Type B pancreatic cell (in vitro differentiated cells): ENCODE data around the gene CHMP2A. TPM values are rescaled to one million over a fixed set of nuclear protein-coding genes. Genes with fewer than 3 reads are reported as not detected.
A peak's percentile ranks its signal among the peaks of the same experiment; 100 is the strongest.

Experiments used
- DNase-seq: peaks from one replicate; pipeline ENCODE4 v3.0.0; 2021; ENCODE audit warnings: mixed read lengths; ENCODE audit not compliant: unreplicated experiment; ENCODE audit errors: extremely low spot score
- H3K27ac Mint-ChIP-seq: 2 replicates; pipeline ENCODE4 v1.8.0; 2021; ENCODE audit warnings: mild to moderate bottlenecking, mixed read lengths
- H3K27me3 Mint-ChIP-seq: 2 replicates; pipeline ENCODE4 v1.8.0; 2021; ENCODE audit warnings: mixed read lengths
- H3K36me3 Mint-ChIP-seq: 2 replicates; pipeline ENCODE4 v1.8.0; 2021; ENCODE audit warnings: mixed read lengths
- H3K4me1 Mint-ChIP-seq: one replicate; pipeline ENCODE4 v1.8.0; 2021; ENCODE audit warnings: mixed read lengths; ENCODE audit not compliant: unreplicated experiment
- H3K4me3 Mint-ChIP-seq: 2 replicates; pipeline ENCODE4 v1.8.0; 2021; ENCODE audit warnings: mild to moderate bottlenecking, mixed read lengths
- H3K9me3 Mint-ChIP-seq: 2 replicates; pipeline ENCODE4 v1.8.0; 2021; ENCODE audit warnings: mixed read lengths
- total RNA-seq: library from RNA; stranded (reverse); gene quantifications from 2 replicates; pipeline ENCODE4 v1.2.1, GENCODE V29; 2021; ENCODE audit warnings: low replicate concordance
- TF ChIP-seq, protein P1 (sequence below): fragments of 200-600 bp; sonication (generic); conservative IDR thresholded peaks from 2 replicates; pipeline ENCODE4 v1.5.0; 2021; ENCODE audit warnings: antibody characterized with exemption, mild to moderate bottlenecking

CHMP2A gene
- total RNA-seq, 1 donor from 2014 or later, result 86.5 TPM

DNA sequence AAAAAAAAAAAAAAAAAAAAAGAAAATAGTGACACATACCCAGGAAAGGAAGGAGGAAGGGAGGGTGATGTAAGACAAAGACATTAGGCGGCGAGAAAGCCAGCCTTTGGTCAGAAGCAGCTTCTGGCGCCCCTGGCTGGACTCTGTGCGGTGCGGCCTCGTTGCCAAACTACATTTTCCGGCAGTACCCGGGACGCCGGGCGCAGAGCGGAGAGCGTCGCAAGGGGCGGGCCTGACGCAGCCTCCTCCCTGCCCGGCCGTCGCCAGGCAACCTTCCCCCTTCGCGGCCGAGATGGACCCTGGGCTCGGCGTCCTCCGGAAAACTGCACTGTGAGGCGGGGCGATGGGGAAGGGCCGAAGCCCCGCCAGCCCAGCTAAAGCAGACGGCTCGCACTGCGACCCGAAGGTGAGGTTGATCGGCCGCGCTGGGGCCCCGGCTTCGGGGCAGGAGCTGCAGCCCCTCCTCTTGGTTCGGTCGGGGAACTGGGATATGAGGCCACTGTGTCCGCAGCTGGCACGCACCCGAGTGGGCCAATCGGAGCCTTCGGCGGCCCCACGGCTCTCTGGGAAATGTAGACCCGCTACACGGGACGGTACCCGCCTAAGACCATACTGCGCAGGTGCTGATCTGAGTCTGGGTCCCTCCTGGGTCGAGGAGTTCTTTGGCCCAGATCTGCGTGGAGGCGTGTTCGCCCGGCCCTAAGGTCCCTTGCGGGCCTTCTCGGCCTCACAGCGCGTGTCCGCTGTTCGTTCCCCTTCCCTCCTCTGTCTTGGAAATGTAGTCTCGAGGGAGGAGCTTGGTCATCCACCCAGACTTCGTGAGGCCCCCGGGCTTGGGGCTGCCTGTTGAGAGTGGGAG lies 20.5 kb upstream of the CHMP2A start:
- no peaks in the 10 kb centered on the region for H3K9me3 Mint-ChIP-seq
- no peaks in the 10 kb centered on the region for H3K27me3 Mint-ChIP-seq
- DNase-seq, result peak; percentile 89
- H3K4me1 Mint-ChIP-seq, result peaks cover 37% of the 10 kb centered on the region
- TF ChIP-seq, protein P1, sequence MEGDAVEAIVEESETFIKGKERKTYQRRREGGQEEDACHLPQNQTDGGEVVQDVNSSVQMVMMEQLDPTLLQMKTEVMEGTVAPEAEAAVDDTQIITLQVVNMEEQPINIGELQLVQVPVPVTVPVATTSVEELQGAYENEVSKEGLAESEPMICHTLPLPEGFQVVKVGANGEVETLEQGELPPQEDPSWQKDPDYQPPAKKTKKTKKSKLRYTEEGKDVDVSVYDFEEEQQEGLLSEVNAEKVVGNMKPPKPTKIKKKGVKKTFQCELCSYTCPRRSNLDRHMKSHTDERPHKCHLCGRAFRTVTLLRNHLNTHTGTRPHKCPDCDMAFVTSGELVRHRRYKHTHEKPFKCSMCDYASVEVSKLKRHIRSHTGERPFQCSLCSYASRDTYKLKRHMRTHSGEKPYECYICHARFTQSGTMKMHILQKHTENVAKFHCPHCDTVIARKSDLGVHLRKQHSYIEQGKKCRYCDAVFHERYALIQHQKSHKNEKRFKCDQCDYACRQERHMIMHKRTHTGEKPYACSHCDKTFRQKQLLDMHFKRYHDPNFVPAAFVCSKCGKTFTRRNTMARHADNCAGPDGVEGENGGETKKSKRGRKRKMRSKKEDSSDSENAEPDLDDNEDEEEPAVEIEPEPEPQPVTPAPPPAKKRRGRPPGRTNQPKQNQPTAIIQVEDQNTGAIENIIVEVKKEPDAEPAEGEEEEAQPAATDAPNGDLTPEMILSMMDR, result no peak
- H3K36me3 Mint-ChIP-seq, result no peaks in the 10 kb centered on the region
- H3K27ac Mint-ChIP-seq, result peak overlapping the region; percentile 100
- H3K4me3 Mint-ChIP-seq, result peak overlapping the region; percentile 100

DNA sequence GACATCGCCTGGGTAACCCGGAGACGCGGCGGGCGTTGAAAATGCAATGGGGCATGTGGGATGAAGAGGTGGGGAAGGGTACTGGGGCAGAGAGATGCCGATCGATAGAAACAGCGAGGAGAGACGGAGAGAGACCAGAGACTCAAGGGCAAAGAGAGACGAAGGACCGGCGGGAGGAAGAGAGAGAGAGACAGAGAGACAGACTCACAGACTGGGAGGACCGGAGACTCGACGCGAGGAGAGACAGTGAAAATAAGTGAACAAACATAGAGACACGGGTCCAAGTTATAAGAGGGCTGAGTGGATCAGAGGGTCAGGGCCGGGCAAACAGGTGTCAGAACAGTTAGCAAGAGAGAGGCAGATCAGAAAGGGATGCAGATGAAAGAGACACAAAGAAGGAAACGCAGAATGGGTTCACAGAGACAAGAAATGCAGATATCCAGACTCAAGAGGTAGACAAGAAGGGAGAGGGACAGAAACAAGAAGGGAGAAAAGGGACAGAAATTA lies 18.8 kb upstream of the CHMP2A start:
- Mint-ChIP-seq H3K36me3 (no peaks in the 10 kb centered on the region), H3K9me3 (no peaks in the 10 kb centered on the region), H3K4me3 (peak overlapping the region; percentile 100), H3K27ac (peak overlapping the region; percentile 100), H3K4me1 (peaks cover 28% of the 10 kb centered on the region), H3K27me3 (no peaks in the 10 kb centered on the region)
- DNase-seq, result no peak
- TF ChIP-seq, protein P1, result no peak

DNA sequence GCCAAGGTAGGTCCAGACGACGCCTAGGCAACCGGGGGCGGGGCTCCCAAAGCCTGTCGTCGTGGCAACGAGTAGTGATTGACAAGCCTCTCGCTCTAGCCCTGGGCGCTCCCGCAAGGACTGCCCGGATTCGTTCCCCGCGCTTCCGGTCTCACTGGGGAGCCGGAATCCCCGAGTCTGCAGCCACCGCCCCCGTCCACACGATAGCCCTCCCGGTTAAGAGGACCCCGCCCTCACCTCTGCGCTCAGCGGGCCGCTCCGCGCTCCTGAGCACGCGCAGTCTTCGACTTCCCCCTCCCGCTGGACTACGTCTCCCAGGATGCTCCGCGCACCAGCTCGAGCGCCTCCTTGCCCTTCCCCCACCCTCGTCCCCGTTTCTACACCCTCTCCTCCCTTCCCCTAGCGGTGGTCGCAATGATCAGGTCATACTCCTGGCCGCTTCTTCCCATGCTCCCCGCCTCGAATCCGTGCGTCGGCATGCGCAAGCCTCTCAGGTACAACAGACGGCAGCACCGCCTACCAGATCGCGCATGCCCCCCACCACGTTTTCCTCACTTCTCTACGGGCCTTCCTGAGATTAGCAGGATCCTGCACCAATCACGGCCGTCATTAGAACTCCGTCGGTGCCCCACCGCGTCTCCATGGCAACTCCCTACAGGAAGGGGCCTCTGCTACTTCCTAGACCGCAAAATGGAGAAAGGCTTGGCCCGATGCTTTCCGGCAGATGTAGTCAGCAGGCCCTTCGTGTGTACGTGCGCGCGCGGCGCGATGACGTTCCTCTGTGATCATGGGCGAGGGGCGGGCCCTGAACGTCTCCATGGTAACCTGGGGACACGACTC lies 18.1 kb upstream of the CHMP2A start, which contains the start of gene MZF1:
Gene MZF1, minus strand, starts transcription at position 518 of the 840 bp plus-strand sequence. CDS start 1,946 bp downstream, outside the sequence.
- Mint-ChIP-seq H3K36me3 (no peaks in the 10 kb centered on the region), H3K27ac (peak within 1 kb of the TSS; percentile 100), H3K4me3 (peak within 1 kb of the TSS; percentile 100), H3K4me1 (peaks cover 25% of the 10 kb centered on the region), H3K27me3 (no peaks in the 10 kb centered on the region), H3K9me3 (no peaks in the 10 kb centered on the region)
- TF ChIP-seq, protein P1, result peak; percentile 60
- peak; percentile 99 for DNase-seq

DNA sequence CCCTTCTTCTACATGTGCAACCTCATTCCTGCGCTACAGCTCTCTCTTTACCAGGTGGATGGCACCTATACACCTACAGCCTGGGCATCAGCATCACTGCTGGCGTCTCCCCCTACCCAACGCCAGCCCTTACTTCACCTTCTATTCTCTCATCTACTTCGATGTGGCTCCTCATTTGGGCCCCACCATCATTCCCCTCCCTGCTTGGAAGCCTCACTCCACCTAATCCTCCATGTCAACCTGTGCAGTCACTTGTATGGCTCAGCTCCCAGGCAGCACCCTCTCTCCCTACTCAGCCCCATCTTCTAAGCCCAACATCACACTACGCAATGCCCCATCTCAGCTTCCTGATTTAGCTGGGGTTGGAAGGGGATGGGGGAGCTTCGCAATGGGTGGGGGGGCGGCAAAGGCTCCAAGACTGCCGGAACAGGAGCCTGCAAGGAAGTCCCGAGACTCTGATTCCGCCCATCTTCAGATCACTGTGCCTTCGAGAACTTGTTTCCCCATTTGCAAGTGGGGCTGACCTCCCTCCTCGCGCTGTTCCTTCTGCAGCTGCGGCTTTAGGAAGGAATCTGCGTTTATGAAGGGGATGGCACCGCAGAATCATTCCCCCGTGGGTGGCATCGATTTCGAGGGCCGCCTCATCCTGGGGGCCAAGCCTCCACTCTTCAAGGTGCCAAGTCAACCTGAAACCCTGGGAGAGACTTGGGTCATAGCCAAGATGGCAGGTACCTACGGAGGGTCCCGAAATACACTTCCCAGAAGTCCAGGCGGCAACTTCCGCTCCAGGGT lies 17.3 kb upstream of the CHMP2A start:
- peak overlapping the region; percentile 100 for H3K4me3 Mint-ChIP-seq
- no peaks in the 10 kb centered on the region for H3K9me3 Mint-ChIP-seq
- no peaks in the 10 kb centered on the region for H3K36me3 Mint-ChIP-seq
- DNase-seq, result no peak
- peak overlapping the region; percentile 100 for H3K27ac Mint-ChIP-seq
- TF ChIP-seq, protein P1, result no peak
- no peaks in the 10 kb centered on the region for H3K27me3 Mint-ChIP-seq
- peaks cover 25% of the 10 kb centered on the region for H3K4me1 Mint-ChIP-seq

DNA sequence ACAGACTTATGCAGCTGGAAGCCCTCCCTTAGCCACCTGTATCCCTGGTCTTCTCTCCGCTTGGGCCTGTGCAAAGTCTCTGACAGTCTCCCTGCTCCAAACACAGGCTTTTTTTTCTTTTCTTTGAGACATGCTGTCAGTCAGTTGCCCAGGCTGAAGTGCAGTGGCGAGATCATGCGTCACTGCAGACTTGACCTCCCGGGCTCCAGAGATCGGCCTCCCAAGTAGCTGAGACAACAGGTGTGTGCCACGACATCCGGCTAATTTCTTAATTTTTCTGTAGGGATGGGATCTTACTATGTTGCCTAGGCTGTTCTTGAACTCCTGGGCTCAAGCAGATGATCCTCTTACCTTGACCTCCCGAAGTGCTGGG lies 16.7 kb upstream of the CHMP2A start:
- H3K27ac Mint-ChIP-seq, result no peak overlapping the region
- DNase-seq, result no peak

More for the DNA sequence above, 16.7 kb upstream of the CHMP2A start:
- TF ChIP-seq, protein P1, result no peak
- no peaks in the 10 kb centered on the region for H3K27me3 Mint-ChIP-seq
- peaks cover 25% of the 10 kb centered on the region for H3K4me1 Mint-ChIP-seq
- H3K36me3 Mint-ChIP-seq, result no peaks in the 10 kb centered on the region
- H3K9me3 Mint-ChIP-seq, result no peaks in the 10 kb centered on the region
- peak overlapping the region; percentile 100 for H3K4me3 Mint-ChIP-seq
